HepG2 (cell line): ENCODE data around the gene ZCCHC8. TPM values are rescaled to one million over a fixed set of nuclear protein-coding genes. Genes with fewer than 3 reads are reported as not detected.

Source experiments
- AGO2 ChIP-seq: fragments of 200-400 bp; formaldehyde crosslinking; optimal IDR thresholded peaks from 2 replicates; pipeline ENCODE3; 2017; ENCODE audit warnings: mild to moderate bottlenecking, low read depth, low read length, moderate library complexity
- CENPX ChIP-seq: sonication (generic); formaldehyde crosslinking; IDR thresholded peaks from 2 replicates; pipeline ENCODE4 v1.9.0; 2021; ENCODE audit warnings: mild to moderate bottlenecking, missing genetic modification reagents, moderate library complexity
- CHD2 ChIP-seq: IDR thresholded peaks from 2 replicates; pipeline ENCODE4 v1.6.1; 2011; ENCODE audit warnings: low read depth, low read length, improper control_type of control experiment
- POLR2AphosphoS5 ChIP-seq: IDR thresholded peaks from 2 replicates; pipeline ENCODE4 v1.6.1; 2012; ENCODE audit warnings: low read depth, low read length
- POLR2G ChIP-seq: fragments of 200-400 bp; formaldehyde crosslinking; IDR thresholded peaks from 2 replicates; pipeline ENCODE4 v1.6.1; 2018; ENCODE audit warnings: mild to moderate bottlenecking, low read depth, low read length, moderate library complexity
- RBM22 ChIP-seq: fragments of 200-400 bp; formaldehyde crosslinking; optimal IDR thresholded peaks from 2 replicates; pipeline ENCODE3; 2017; ENCODE audit warnings: mild to moderate bottlenecking, low read length, moderate library complexity
- SRSF4 ChIP-seq: fragments of 200-400 bp; formaldehyde crosslinking; IDR thresholded peaks from one replicate; pipeline ENCODE4 v1.6.1; 2018; ENCODE audit warnings: mild to moderate bottlenecking, low read depth, low read length, moderate library complexity; ENCODE audit not compliant: poor library complexity, severe bottlenecking
- TBL1XR1 ChIP-seq: fragments of 150-350 bp; IDR thresholded peaks from 2 replicates; pipeline ENCODE4 v1.6.1; 2014; ENCODE audit warnings: borderline replicate concordance, low read length; ENCODE audit not compliant: partially characterized antibody
- ZBTB46 ChIP-seq: sonication (generic); formaldehyde crosslinking; IDR thresholded peaks from 2 replicates; pipeline ENCODE4 v1.4.0; 2020; ENCODE audit warnings: mild to moderate bottlenecking, missing genetic modification reagents, borderline replicate concordance
- ZKSCAN8 ChIP-seq: IDR thresholded peaks from 2 replicates; pipeline ENCODE4 v1.6.1; 2016; ENCODE audit warnings: borderline replicate concordance, missing genetic modification reagents, missing compliant biosample characterization
- ZNF879 ChIP-seq: sonication (generic); formaldehyde crosslinking; IDR thresholded peaks from 2 replicates; pipeline ENCODE4 v1.8.1; 2023; ENCODE audit warnings: missing genetic modification reagents
- polyA plus RNA-seq, 8 experiments: library from polyadenylated mRNA; depleted of rRNA in 3 of 8; stranded (reverse) in 7 of 8; unstranded in 1 of 8; fragments of >200 nt; fragmentation: Illumina TruSeq in 4 of 8; extraction: Trizol in 4 of 8; gene quantifications; 2 replicates each; pipeline versions ENCODE4 v1.2.1 to v1.2.3, GENCODE V29; 2011 to 2016; ENCODE audit warnings: low read depth in 4 of 8, missing spikeins in 1 of 8, mixed read lengths in 1 of 8; ENCODE audit not compliant: insufficient read depth in 1 of 8
- total RNA-seq, 5 experiments: library from RNA; depleted of rRNA; stranded (reverse); fragments of >200 nt; fragmentation: Illumina TruSeq; extraction: Trizol; gene quantifications; 2 replicates each; pipeline ENCODE4 v1.2.3, GENCODE V29; 2016; ENCODE audit warnings: low read depth in 1 of 5
- TF ChIP-seq, protein P1 (sequence below): fragments of 450-650 bp; IDR thresholded peaks from 2 replicates; pipeline ENCODE4 v1.6.1; 2017; ENCODE audit warnings: mild to moderate bottlenecking

Gene ZCCHC8
- total and polyA plus RNA-seq, 2 of the 13 experiments (the other 11 are each of a cell fraction or from before 2014, with no cell fraction given) = 18.6 to 20.9 TPM

GRCh38 chr12:122503783-122504590 is 3.3 kb upstream of the ZCCHC8 start (continued):
- TF ChIP-seq CENPX (CRISPR knock-in tag) (no peak), ZNF879 (CRISPR knock-in tag) (no peak), TBL1XR1 (no peak), CHD2 (no peak), RBM22 (peak; percentile 84), ZBTB46 (CRISPR knock-in tag) (no peak), SRSF4 (no peak), POLR2AphosphoS5 (peak; percentile 36; the same call in 1 of the 2 replicates), ZKSCAN8 (CRISPR knock-in tag) (no peak), AGO2 (peak; percentile 34), POLR2G (peak; percentile 47)
- TF ChIP-seq, protein P1, sequence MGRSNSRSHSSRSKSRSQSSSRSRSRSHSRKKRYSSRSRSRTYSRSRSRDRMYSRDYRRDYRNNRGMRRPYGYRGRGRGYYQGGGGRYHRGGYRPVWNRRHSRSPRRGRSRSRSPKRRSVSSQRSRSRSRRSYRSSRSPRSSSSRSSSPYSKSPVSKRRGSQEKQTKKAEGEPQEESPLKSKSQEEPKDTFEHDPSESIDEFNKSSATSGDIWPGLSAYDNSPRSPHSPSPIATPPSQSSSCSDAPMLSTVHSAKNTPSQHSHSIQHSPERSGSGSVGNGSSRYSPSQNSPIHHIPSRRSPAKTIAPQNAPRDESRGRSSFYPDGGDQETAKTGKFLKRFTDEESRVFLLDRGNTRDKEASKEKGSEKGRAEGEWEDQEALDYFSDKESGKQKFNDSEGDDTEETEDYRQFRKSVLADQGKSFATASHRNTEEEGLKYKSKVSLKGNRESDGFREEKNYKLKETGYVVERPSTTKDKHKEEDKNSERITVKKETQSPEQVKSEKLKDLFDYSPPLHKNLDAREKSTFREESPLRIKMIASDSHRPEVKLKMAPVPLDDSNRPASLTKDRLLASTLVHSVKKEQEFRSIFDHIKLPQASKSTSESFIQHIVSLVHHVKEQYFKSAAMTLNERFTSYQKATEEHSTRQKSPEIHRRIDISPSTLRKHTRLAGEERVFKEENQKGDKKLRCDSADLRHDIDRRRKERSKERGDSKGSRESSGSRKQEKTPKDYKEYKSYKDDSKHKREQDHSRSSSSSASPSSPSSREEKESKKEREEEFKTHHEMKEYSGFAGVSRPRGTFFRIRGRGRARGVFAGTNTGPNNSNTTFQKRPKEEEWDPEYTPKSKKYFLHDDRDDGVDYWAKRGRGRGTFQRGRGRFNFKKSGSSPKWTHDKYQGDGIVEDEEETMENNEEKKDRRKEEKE = no peak
